ENCODE data around the gene SLCO3A1.

SLCO3A1 gene

GRCh38 chr15:91862891-91863504, 9.5 kb downstream of the SLCO3A1 start:
- no peak for DNase-seq

- DNase-seq: no peak
Measured at GRCh38 chr15:91863621-91864255, 10.2 kb downstream of the SLCO3A1 start.

GRCh38 chr15:91864664-91865063, 11.2 kb downstream of the SLCO3A1 start:
- no peak for DNase-seq

- DNase-seq: no peak
Measured at GRCh38 chr15:91865486-91865885, 12.0 kb downstream of the SLCO3A1 start.

- DNase-seq: peak; percentile 51
Measured at GRCh38 chr15:91865950-91866349, 12.4 kb downstream of the SLCO3A1 start.

- peak; percentile 58 for DNase-seq
Measured at GRCh38 chr15:91866371-91866905, 12.9 kb downstream of the SLCO3A1 start.

- peak; percentile 13 for DNase-seq
Measured at GRCh38 chr15:91866971-91867372, 13.5 kb downstream of the SLCO3A1 start.

GRCh38 chr15:91867581-91868026, 14.1 kb downstream of the SLCO3A1 start:
- peak; percentile 77 for DNase-seq

- DNase-seq: no peak
Measured at GRCh38 chr15:91870876-91871537, 17.5 kb downstream of the SLCO3A1 start.

- DNase-seq: no peak
Measured at GRCh38 chr15:91871837-91872236, 18.3 kb downstream of the SLCO3A1 start.

- no peak for DNase-seq
Measured at GRCh38 chr15:91872356-91873137, 19.0 kb downstream of the SLCO3A1 start.

- no peak for DNase-seq
Measured at GRCh38 chr15:91873138-91873536, 19.6 kb downstream of the SLCO3A1 start.

- DNase-seq: no peak
Measured at GRCh38 chr15:91874171-91874570, 20.7 kb downstream of the SLCO3A1 start.

- DNase-seq: no peak
Measured at GRCh38 chr15:91874992-91875660, 21.6 kb downstream of the SLCO3A1 start.

- DNase-seq: no peak
Measured at GRCh38 chr15:91876187-91876586, 22.7 kb downstream of the SLCO3A1 start.

- DNase-seq: no peak
Measured at GRCh38 chr15:91878319-91878870, 24.9 kb downstream of the SLCO3A1 start.

- no peak for DNase-seq
Measured at GRCh38 chr15:91879158-91879557, 25.6 kb downstream of the SLCO3A1 start.

- no peak for DNase-seq
Measured at GRCh38 chr15:91880373-91880772, 26.9 kb downstream of the SLCO3A1 start.

GRCh38 chr15:91881569-91882297, 28.2 kb downstream of the SLCO3A1 start:
- no peak for DNase-seq

- no peak for DNase-seq
Measured at GRCh38 chr15:91882858-91883586, 29.5 kb downstream of the SLCO3A1 start.

- peak; percentile 5 for DNase-seq
Measured at GRCh38 chr15:91884606-91885005, 31.1 kb downstream of the SLCO3A1 start.
